Measurements from ENCODE around the gene FAM174C. TPM values are rescaled to one million over a fixed set of nuclear protein-coding genes. Genes with fewer than 3 reads are reported as not detected.
"Not testable (repeated sequence)": the region's sequence is repeated elsewhere in the genome, so short reads cannot be mapped to it uniquely, and the experiment has no call there.

FAM174C gene
- total and polyA plus RNA-seq, 10 of the 15 experiments (the other 5 are each of a cell fraction or from before 2014, with no cell fraction given), result 0.89 to 94.6 (median 43.6) TPM

DNA sequence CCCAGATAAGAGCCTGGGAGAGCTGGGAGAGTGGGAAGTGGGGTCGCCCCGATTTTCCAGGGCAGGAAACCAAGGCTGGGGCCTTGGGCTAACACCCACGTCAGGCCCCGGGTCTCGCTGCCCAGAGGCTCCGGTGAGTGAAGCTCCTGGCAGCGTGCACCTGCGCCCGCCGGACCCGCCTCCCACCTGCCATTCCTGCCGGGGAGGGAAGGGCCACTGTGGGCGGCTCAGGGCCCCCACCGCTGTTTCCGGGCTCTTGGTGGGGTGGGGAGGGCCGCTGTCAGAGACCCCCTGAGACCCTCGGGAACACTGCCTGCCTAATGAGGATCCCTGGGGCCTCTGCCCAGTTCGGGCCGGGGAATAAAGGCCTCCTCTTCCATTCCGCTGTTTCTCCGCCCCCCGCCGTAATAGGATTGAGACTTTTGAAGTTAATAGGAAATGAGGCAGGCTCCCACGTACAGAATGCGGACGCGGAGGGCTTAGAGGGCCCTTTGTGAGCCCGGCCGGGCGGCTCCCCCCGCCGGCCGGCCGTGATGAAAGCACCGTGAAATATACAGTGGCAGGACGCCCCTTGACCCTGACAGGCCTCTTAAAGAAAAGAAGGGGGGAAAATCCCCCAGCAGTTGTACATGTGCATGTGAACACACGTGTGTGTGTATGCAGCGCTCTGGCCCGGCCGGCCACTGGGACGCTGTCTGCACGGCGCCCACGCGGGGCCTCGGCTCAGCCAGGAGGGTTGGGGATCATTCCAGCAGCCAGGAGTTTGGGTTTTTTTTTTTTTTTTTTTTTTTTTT is 43.5 kb downstream of the FAM174C start:
- no TSS peak for BruUV-seq (replicated peaks)
- H3K9ac ChIP-seq (ENCODE audit: control insufficient read depth, insufficient read depth, low read length), result no peak overlapping the region
- FAIRE-seq (no peak), DNase-seq (ENCODE audit: low read depth, low spot score) (no peak), ATAC-seq (no peak)
- in situ Hi-C loops (cut with MboI) (loop anchor here (5.0 kb wide), 1 partner anchor 53 kb away; no protein-coding TSS in a partner anchor), intact Hi-C loops (cut with micrococcal nuclease; ENCODE audit: unreplicated experiment) (no loop called here)
- peaks cover 3% of the 10 kb centered on the region; the same call in 1 of the 2 replicates for H3K4me1 ChIP-seq (ENCODE audit: control insufficient read depth, insufficient read depth, low read length)
- ChIA-PET POLR2A (no interaction called here), CTCF (no interaction called here), RAD21 (ENCODE audit: unreplicated experiment) (interaction anchor here (3.2 kb wide), 1 partner anchor 53 kb away, joined by 11 read pairs; no protein-coding TSS in a partner anchor), SMC1A (ENCODE audit: uncharacterized antibody, unreplicated experiment) (no interaction called here)
- TF ChIP-seq BHLHE40 (IDR thresholded peaks at IDR 0.05; ENCODE audit: borderline replicate concordance in 1 of 2, low read depth in 2 of 2, low read length in 1 of 2) (no peak), YBX1 (IDR thresholded peaks at IDR 0.05) (no peak), SPI1 (IDR thresholded peaks at IDR 0.05; ENCODE audit: borderline replicate concordance, insufficient read depth, low read depth, low read length) (no peak), FOXM1 (IDR thresholded peaks at IDR 0.05; ENCODE audit: low read depth, low read length) (no peak), ASH2L (IDR thresholded peaks at IDR 0.05; ENCODE audit: borderline replicate concordance, low read depth) (no peak), SIN3A (IDR thresholded peaks at IDR 0.05; ENCODE audit: low read depth, low read length) (no peak), POLR2A (IDR thresholded peaks at IDR 0.05; ENCODE audit: low read depth, low read length) (no peak), YY1 (IDR thresholded peaks at IDR 0.05; ENCODE audit: low read depth, low read length) (no peak), EZH2 (IDR thresholded peaks at IDR 0.05; ENCODE audit: borderline replicate concordance, control insufficient read depth, low read depth, low read length) (no peak), BRCA1 (IDR thresholded peaks at IDR 0.05; ENCODE audit: low read depth, low read length) (no peak)
- no peak overlapping the region for H3K4me2 ChIP-seq (ENCODE audit: control insufficient read depth, insufficient read depth)
- no peaks in the 10 kb centered on the region for H3K9me3 ChIP-seq (replicated peaks; ENCODE audit: control insufficient read depth, insufficient read depth, low read length)
- H3K27ac ChIP-seq (ENCODE audit: control insufficient read depth, insufficient read depth), result no peak overlapping the region
- H3K36me3 ChIP-seq (ENCODE audit: control insufficient read depth in 2 of 2, insufficient read depth in 2 of 2, low read length in 1 of 2), result no peaks in the 10 kb centered on the region
- no peak overlapping the region for H3K4me3 ChIP-seq
- H4K20me1 ChIP-seq (ENCODE audit: control insufficient read depth, insufficient read depth), result no peaks in the 10 kb centered on the region
- 44% methylated on average over 44 of the region's 46 CpGs for WGBS (ENCODE audit: insufficient coverage, insufficient replicate concordance, low lambda C conversion rate, missing lambda C conversion rate)
- H3K27me3 ChIP-seq (replicated peaks in 1 of 2; ENCODE audit: control insufficient read depth in 2 of 2, insufficient read depth in 2 of 2, low read length in 1 of 2), result no peaks in the 10 kb centered on the region; a peak in 1 of 4 replicates
- no peaks in the 10 kb centered on the region for H3K79me2 ChIP-seq (ENCODE audit: control insufficient read depth, insufficient read depth, low read length)
- H2AFZ ChIP-seq (ENCODE audit: control insufficient read depth, low read depth, low read length), result no peak overlapping the region

DNA sequence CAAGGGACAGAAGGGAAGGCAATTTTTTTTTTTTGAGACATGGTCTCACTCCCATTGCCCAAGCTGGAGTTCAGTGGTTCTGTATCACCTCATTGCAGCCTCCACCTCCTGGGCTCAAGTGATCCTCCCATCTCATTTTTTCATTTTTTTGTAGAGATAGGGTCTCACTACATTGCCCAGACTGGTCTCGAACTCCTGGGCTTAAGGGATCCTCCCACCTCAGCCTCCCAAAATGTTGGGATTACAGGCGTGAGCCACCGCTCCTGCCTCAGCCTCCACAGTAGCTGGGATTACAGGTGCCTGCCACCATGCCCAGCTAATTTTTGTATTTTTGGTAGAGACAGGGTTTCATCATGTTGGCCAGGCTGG is 44.9 kb downstream of the FAM174C start:
- H3K27ac ChIP-seq (ENCODE audit: control insufficient read depth, insufficient read depth); intact Hi-C loops (cut with micrococcal nuclease; ENCODE audit: unreplicated experiment); H3K27me3 ChIP-seq (replicated peaks in 1 of 2; ENCODE audit: control insufficient read depth in 2 of 2, insufficient read depth in 2 of 2, low read length in 1 of 2); CTCF ChIA-PET; FAIRE-seq; RAD21 ChIA-PET (ENCODE audit: unreplicated experiment); H3K4me1 ChIP-seq (ENCODE audit: control insufficient read depth, insufficient read depth, low read length); H3K4me2 ChIP-seq (ENCODE audit: control insufficient read depth, insufficient read depth); BruUV-seq (replicated peaks); ATAC-seq; H3K36me3 ChIP-seq (ENCODE audit: control insufficient read depth in 2 of 2, insufficient read depth in 2 of 2, low read length in 1 of 2); H3K9me3 ChIP-seq (replicated peaks; ENCODE audit: control insufficient read depth, insufficient read depth, low read length); H3K4me3 ChIP-seq; in situ Hi-C loops (cut with MboI); SMC1A ChIA-PET (ENCODE audit: uncharacterized antibody, unreplicated experiment); H3K79me2 ChIP-seq (ENCODE audit: control insufficient read depth, insufficient read depth, low read length); H4K20me1 ChIP-seq (ENCODE audit: control insufficient read depth, insufficient read depth); DNase-seq (ENCODE audit: low read depth, low spot score); H2AFZ ChIP-seq (ENCODE audit: control insufficient read depth, low read depth, low read length); H3K9ac ChIP-seq (ENCODE audit: control insufficient read depth, insufficient read depth, low read length): not testable (repeated sequence)
- WGBS (ENCODE audit: insufficient coverage, insufficient replicate concordance, low lambda C conversion rate, missing lambda C conversion rate), result 49% methylated on average over 3 of the region's 3 CpGs
- POLR2A ChIA-PET, result interaction anchor here (0.6 kb wide), 1 partner anchor 22 kb away, joined by 5 read pairs; no protein-coding TSS in a partner anchor

All from GM12878 (cell line).